ENCODE results near the gene ETV5.

DNA sequence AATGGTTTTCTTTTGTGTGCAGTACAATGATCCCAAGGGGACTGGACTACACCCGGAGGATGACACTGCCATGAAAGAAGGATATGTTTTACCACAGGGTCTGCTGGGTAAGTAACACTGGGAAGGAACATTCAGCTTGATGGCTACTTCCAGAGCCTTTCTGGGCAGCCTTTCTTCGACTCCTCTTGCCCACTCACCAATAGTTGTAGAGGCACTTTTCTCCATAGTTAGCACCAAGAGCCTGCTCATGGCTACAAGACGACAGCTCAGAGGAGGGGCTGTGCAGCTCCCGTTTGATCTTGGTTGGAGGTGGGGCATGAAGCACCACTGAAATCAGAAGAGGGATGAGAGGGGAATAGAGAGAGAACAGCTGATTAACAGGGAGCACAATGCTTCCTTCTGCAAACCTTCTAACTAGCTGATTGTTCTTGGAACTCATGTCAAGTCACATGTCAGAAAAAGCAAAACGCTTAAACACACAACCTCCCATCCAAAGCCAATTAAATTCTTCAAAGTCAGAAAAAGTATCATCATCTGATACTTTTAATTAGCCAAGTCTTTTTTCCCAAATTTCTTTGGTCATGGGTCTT lies 27.9 kb downstream of the ETV5 start:
- TF ChIP-seq, protein P1, sequence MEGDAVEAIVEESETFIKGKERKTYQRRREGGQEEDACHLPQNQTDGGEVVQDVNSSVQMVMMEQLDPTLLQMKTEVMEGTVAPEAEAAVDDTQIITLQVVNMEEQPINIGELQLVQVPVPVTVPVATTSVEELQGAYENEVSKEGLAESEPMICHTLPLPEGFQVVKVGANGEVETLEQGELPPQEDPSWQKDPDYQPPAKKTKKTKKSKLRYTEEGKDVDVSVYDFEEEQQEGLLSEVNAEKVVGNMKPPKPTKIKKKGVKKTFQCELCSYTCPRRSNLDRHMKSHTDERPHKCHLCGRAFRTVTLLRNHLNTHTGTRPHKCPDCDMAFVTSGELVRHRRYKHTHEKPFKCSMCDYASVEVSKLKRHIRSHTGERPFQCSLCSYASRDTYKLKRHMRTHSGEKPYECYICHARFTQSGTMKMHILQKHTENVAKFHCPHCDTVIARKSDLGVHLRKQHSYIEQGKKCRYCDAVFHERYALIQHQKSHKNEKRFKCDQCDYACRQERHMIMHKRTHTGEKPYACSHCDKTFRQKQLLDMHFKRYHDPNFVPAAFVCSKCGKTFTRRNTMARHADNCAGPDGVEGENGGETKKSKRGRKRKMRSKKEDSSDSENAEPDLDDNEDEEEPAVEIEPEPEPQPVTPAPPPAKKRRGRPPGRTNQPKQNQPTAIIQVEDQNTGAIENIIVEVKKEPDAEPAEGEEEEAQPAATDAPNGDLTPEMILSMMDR (IDR thresholded peaks at IDR 0.05), result no peak
- no peak for TF ChIP-seq POLR2AphosphoS5 (IDR thresholded peaks at IDR 0.05)

Measured in transverse colon (tissue), 4 donors.